ENCODE data around the gene SLC2A10. TPM values are rescaled to one million over a fixed set of nuclear protein-coding genes. Genes with fewer than 3 reads are reported as not detected.
"Not testable (repeated sequence)": the region's sequence is repeated elsewhere in the genome, so short reads cannot be mapped to it uniquely, and the experiment has no call there.

SLC2A10 gene
- total RNA-seq (2014; rRNA removed; shearing (Covaris generic)) = 3.2 and 3.9 TPM in 2 replicates

DNA sequence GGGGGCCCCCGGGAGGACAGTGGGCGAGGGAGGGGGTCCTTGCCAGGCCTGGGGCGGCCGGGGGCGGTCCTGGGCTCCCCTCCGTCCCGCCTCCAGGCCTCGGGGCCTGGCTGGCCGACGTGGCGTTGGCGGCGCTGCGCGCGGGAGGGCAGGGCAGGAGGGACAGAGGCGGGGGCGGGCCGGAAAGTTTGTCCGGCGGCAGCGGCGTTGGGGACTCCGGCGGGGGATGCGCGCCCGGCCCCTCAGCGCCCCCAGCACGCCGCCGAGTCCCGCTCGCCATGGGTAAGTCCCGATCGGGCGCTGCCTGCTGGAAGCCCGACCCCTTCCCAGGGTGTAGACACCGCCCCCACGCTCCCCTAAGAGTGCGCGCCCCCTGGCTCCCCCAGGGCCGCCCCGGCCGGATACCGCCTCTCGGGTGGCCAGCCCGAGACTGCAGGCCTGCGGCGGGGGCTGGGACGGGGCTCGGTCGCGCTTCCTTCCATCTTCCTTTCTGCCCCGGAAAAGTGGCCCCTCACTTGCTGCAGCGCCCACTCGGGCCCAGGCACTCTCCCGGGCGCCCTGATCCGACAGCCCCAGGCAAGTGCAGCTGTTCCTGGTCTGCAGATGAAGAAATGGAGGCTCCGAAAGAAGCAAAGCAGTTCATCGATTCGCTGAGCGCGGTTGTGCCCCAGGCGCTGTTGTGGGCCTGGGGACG is at the start of gene SLC2A10:
TSS of gene SLC2A10 (plus strand) at position 191 of the 694 bp plus-strand sequence. CDS start at position 279, 88 bp downstream.
- DNase-seq (ENCODE audit: low spot score) = no peak

DNA sequence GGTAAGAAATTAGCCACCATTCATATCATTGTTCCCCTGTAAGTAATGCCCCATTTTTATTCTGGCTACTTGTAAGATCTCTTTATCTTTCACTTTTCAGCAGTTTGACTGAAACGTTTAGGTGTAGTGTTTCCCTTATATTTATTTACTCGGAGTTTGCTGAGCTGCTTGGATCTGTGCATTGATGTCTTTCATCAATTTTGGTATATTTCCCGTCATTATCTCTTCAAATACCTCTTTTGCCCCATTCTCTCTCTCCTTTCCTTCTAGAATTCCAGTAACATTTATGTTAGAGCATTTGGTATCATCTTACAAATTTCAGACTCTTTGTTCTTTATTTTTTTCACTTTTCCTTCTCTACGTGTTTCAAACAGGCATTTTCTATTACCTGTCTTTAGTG is 49.0 kb upstream of the SLC2A10 start:
- DNase-seq (ENCODE audit: low spot score) = no peak

DNA sequence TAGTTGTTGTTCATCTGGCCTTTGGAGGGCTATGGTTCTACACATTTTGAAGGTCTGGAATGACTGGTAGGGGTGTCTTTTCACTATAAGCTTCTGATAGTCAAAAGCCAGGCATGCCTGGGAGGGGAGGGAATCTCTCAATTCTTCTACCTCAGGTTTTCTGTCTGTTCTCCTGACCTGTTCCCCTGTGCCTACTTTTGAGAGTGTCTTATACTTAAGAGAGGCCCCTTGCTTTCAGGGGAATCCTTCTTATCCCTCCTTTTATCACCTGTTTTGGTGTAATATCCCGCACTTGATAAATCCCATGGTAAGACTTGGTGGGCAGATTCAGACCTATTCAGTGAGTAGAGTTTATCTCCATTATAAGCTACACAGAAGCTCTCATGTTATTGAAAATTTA is 47.8 kb upstream of the SLC2A10 start:
- DNase-seq (ENCODE audit: low spot score) = no peak

DNA sequence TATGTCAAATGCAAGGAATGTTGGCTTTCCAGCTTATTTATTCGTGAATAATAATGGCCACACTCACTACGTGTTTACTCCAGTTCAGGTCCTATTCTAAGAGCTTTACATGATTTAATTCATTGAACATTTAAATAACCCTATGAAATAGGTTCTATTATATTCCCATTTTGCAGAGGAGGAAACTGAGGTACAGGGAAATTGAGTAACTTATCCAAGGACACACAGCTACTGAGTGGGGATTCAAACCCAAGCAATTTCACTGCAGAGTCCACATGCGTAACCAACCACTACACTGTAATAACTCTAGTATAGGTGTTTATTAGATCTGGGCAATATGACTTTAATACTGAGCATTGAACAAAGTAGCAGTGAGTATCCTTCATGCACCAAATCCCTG is 45.9 kb upstream of the SLC2A10 start:
- no peak for DNase-seq (ENCODE audit: low spot score)

DNA sequence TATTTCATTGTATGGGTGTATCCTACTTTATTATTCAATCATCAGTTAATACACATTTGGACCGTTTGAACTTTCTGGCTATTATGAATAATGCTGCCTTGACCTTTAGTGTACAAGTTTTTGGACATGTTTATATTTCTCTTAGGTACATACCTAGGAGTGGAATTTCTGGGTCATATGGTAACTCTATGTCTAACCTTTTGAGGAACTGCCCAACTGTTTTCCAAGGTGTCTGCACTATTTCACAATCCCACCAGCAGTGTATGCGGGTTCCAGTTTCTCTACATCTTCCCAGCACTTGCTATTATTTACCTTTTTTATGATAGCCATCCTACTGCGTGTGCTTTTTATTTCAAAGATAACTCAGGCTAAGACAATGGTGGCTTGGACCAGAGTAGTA is 43.8 kb upstream of the SLC2A10 start:
- no peak for DNase-seq (ENCODE audit: low spot score)

DNA sequence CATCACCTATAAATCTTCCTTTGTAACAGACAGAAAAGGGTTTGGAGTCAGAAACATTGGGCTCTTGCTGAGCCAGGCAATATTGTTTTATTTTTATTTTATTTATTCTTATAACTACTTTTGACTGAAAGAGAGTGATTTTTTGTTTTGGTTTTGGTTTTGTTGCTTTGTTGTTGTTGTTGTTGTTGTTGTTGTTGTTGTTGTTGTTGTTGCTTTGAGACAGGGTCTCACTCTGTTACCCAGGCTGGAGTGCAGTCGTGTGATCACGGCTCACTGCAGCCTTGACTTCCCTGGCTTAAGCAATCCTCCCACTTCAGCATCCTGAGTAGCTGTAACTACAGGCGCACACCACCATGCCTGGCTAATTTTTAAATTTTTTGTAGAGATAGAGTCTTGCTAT is 43.1 kb upstream of the SLC2A10 start:
- no peak for DNase-seq (ENCODE audit: low spot score)

DNA sequence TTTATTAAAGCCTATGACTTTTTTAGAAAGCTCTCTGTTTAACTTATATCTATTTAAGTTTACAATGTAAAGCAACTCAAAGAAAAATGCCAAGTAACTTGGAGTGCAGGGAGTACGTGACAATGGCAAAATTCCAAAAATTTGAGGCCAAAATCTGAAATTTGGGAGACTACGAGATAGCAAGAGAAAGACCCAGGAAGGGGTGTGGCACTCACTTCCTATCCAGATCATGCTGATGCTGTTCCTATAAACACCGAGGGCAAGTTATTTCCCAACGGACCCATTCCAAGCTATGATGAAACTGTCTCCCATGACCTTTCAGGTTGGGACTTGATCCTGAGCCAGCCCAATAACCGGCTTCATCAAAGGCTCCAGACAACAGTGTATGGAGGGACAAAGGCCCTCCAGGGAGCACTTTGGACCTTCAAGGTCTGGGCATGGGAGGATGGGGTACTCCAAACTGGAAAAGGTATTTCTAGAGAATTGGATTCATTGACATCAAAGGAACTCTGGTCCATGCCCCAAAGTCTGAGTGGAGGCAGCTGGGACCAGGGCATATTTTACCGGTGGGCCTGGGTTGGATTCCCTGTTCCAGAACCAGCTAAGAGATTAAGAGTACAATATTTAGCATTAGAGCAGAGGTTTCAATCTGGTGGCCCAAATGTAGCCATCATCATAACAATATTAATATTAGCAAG is 42.5 kb upstream of the SLC2A10 start:
- DNase-seq (ENCODE audit: low spot score) = no peak

DNA sequence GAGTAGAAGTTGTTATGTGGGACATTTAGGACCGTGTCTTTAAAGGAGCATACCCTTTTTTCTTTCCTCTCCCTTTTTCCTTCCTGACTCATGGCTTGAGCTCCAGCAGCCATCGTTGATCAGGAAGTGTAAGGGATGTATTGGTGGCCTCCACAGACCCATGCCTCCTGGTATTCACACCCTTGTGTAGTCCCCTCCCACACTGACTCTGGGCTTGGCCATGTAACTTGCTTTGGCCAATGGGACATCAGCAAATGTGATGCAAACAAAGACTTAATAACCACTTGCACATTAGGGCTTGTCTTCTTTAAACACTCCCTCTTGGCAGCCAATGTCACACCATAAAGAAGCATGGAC is 39.2 kb upstream of the SLC2A10 start:
- no peak for DNase-seq (ENCODE audit: low spot score)

DNA sequence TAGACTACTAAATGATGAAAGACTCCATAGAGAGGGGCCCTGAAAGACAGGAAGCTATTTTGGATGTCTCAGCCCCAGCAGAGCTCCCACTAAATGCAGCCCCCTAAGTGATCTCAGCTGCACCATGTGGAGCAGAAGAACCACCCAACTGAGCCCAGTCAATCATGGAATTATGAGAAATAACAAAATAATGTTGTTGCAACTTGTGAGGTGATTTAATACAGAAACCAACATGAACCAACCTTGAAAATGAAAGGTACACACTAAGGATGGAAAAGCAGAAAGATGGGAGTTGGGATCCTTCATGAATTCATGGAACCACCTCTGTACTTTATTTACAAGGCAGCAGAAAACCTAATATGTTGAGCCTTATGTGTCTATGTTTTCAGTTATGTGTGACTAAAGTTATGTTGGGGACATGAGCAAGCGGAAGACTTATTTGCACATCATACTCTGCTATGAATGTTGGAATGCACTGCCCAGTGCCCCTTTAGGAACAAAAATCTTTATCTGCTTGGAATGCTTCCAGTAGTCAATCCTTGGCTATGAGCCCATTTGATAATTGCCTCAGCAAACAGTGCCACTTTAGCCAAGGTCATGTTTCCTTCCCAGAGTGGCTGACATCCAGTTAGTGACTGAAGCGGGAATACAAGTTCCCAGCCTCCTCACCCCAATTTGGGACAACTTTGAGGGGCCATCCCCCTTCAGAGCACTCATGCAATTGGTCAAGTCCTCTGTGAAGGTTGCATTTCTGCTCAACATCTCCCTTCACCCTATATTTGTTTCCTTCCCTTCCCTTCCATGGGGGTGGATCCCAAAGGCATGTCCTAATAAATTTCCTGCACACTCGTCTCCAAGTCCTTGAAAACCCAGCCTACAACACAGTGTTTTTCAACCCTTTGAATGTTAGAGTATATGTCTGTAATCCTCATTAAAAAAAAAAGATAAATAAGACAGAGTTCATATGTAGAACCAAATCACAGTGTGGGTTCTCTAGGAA is 38.6 kb upstream of the SLC2A10 start:
- no peak for DNase-seq (ENCODE audit: low spot score)

DNA sequence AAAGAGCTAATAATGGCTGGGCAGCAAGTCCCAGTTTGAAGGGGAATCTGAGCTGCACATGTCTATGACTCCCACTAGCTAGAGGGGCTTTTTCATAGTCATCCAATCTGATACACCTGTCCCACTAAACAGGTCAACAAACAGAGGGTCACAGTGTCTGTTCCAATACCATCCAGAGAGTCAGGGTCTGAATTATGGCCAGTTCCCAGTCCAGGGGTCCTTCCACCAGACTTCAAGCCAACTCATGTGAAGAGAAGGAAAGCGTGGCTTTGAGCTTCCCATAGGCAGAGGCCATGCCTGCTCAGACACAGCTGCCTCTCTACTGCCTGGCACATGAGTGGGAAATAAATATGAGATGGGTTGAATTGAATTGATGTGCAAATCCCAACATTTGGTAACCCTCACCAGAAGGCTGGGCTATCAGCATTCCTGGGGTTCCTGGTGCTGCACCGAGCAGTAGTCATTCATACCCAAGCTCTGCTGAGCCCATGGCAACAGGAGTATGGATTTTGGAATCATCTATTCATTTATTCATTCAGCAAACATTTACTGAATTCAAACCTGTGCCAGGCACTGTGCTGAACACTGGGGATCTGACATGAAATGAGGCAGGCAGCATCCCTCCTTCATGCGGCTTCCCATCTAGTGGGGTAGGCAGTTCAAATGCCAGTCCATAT is 37.4 kb upstream of the SLC2A10 start:
- DNase-seq (ENCODE audit: low spot score) = no peak

DNA sequence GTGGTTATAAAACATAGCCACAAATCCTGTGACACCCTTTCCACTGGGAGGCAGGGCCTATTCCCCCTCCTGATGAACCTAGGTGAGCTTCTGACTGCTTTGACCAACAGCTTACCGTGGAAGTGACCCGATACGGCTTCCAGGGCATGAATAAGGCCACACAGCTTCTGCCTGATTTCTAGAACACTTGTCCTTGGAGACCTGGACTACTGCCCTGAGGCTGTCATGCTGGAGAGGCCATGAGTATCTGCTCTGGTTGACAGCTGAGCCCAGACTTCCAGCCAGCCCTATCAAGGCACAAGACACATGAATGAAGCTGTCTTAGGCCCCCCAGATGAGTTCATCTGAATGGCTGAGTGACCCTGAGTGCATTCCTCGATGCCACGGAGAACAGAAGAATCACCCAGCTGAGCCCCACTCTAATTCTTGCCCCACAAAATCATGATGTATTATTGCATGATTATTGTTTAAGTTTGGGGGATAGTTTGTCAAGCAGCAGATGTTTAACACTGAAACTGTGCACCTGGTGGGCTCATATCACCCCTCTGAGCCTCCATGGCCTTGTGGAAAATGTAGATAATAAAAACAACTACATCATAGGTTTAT is 36.8 kb upstream of the SLC2A10 start:
- no peak for DNase-seq (ENCODE audit: low spot score)

DNA sequence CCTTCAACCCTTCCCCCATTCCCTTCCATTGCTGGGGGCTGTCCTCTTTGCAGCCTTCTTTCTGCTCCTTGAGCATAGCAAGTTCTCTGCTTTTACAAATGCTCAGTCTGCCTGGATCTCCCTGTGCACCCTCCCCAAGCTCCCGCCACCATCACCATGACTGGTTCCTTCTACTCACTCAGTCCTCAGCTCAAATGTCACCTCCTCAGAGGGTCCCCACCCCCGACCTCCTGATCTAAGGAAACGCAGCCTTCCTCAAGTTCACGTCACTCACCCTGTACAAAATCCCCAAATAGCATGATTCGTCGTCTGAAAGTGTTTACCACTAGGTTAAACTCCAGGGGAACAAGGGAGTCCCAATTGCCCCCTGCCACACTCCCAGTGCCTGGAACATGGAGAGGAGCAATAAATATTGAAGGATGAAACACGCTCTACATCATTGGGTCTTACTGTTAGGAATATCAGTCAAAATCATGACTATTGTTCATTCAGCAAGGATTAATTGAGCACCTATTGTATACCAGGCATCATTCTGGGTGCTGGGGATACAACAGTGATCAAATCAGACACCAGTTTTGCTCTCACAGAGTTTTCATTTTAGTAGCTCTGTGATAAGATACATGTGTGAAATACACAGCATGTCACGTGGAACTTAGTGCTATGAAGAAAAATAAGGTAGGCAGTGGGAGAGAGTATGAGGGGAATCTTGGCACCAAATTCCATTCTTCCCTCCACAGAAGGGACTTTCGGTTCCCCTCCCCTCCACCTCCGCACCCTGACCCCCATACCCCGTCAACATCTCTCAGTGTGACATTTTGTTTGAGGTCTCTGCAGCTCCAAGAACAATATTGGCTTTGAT is 35.8 kb upstream of the SLC2A10 start:
- no peak for DNase-seq (ENCODE audit: low spot score)

DNA sequence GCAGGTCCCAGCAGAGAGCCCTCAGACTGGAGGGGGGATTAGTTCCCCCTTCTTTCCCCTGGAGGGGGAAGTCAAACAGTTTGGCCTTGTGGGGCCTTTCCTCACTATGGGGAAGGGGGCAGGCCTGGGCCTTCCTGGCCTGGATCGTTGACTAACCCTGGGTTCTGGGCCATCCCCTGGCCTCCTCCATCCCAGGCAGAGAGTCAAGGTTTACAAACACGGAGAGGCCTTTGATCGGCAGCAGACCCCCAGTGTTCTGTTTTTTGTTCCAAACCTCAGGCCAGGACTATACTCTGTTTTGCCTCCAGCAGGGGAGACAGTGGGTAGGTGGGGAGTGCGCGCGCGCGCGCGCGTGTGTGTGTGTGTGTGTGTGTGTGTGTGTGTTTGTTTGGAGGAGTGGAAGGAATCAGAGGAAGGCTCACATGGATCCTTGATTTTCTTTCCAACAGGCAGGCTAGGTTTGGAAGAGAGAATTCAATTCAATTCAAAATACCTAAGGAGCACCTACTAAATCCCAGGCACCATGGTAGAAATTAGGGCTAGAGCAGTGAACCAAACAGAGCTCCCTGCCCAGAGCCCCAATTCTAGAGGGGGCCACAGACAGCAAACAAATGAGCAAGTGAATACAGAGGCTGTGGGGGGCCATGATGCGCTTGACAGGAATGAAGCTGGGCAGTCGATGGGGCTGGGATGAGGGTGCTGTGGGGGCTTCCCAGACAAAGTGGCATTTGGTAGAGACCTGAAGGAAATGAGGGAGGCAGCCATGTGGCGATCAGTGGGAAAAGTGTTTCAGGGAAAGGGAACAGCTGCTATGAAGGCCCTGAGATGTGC is 35.0 kb upstream of the SLC2A10 start:
- DNase-seq (ENCODE audit: low spot score) = no peak

DNA sequence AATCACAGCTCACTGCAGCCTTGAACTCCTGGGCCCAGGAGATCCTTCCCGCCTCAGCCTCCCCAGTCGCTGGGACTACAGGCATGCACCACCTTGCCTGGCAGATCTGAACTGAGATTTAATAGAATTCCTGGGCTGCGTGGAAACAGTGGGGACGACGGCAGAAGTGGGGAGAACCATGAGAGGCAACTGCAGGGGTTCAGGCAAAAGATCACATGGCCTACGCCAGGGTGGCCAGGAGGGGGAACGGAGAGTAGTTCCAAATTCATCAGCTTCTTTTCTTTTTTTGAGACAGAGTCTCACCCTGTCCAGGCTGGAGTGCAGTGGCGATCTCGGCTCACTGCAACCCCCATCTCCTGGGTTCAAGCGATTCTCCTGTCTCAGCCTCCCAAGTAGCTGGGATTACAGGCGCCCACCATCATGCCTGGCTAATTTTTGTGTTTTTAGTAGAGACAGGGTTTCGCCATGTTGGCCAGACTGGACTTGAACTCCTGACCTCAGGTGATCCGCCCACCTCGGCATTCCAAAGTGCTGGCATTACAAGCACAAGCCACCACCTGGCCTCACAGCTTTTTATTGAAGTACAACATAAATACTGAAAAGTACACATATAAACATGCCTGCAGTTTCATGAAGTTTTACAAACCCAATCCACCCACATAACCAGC is 32.7 kb upstream of the SLC2A10 start:
- DNase-seq (ENCODE audit: low spot score) = not testable (repeated sequence)

DNA sequence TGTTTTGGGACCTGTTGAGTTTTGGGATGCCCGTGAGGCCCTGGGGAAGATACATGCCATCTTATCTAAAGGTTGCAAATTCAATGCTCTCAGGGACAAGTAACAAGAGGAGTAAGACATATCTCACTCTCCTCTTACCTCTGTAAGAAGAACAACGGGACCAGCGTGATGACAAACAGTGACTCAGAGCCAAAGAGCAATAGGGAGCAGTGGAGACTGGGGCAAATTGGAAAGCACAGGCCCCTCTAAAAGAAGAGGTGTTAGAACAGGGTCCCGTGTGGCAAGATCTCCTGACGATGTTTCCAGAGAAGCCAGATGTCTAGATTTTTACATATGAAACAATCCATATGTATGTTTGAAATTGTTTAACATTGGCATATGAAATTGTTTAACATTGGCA is 31.8 kb upstream of the SLC2A10 start:
- DNase-seq (ENCODE audit: low spot score) = no peak

DNA sequence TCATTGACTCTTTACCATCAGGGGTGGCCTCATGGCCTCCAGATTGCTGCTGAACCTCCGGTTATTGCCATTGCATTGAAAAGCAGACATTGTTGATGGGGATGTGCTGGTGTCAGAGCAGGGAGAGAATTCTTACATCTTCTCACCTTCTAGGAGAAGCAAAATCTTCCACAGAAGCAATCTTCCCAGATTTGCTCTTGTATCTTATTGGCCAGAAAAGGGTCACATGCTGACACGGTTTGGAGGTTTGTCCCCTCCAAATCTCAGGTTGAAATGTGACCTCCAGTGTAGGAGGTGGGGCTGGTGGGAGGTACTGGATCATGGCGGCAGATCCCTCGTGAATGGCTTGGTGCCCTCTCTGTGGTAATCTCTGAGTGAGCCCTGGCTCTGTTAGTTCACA is 30.9 kb upstream of the SLC2A10 start:
- DNase-seq (ENCODE audit: low spot score) = no peak

DNA sequence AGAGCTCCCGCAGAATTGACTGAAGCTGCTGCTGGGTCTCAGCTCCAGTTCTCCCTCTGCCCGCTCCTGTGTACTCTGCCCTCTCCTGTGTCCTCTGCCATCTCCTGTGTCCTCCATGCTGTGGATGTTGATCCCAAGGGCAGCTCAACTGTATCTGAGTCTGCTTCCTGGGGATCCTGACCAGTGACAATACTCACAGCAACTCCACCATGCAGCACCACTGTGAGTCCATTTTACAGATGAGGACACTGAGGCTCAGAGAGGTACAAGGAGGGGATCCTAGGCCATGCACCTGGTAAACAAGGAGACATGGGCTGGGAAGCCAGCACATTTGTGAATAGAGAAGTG is 28.8 kb upstream of the SLC2A10 start:
- no peak for DNase-seq (ENCODE audit: low spot score)

DNA sequence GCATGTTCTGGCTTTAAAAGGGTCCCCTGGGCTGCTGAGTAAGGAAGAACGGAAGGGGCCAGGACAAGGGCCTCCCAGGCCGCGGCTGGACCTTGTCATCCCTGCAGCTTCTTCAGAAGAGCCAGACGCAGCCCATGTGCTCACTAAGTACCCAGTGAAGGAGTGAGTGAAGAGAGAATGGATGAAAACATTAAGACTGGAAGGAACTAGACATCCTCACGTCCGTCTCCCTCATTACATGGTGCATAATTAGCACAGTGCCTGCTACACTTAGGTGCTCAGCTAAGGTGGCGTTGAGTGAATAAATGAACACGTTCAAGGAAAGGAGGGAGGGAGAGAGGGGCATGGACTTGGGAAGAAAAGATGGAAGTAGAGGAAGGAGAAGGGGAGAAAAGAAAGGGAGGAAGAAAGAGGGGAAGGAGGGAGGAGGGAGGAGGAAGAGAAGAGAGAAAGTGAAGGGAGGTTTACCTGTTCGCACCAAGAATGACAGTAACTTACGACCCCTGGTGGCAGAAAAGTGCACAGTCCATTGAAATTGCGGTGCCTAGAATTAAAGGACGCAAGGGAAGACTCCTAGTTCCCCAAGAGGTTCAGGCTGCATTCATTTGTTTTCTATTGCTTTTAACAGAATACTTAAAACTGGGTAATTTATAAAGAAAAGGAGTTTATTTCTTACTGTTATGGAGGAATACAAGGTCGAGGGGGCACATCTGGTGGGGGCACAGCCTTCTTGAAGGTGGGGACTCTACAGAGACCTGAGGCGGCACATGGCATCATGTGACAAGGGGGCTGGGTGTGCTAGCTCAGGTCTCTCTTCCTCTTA is 28.2 kb upstream of the SLC2A10 start:
- peak; percentile 23 for DNase-seq (ENCODE audit: low spot score)

Data from H4 (cell line).